Endothelial cell (in vitro differentiated cells): ENCODE results near the gene TBC1D1. TPM values are rescaled to one million over a fixed set of nuclear protein-coding genes. Genes with fewer than 3 reads are reported as not detected.

Experiments used
- DNase-seq: peaks from one replicate; pipeline ENCODE4 v3.0.0; 2021; ENCODE audit warnings: low spot score
- H3K27ac Mint-ChIP-seq: one replicate; pipeline ENCODE4 v1.8.0; 2021; ENCODE audit warnings: mixed read lengths, inconsistent platforms; ENCODE audit not compliant: unreplicated experiment
- H3K27me3 Mint-ChIP-seq: one replicate; pipeline ENCODE4 v1.8.0; 2021; ENCODE audit warnings: mild to moderate bottlenecking, moderate library complexity, mixed read lengths, inconsistent platforms; ENCODE audit not compliant: unreplicated experiment
- H3K36me3 Mint-ChIP-seq: one replicate; pipeline ENCODE4 v1.8.0; 2021; ENCODE audit warnings: mild to moderate bottlenecking, low read depth, mixed read lengths, inconsistent platforms; ENCODE audit not compliant: unreplicated experiment
- H3K4me1 Mint-ChIP-seq: one replicate; pipeline ENCODE4 v1.8.0; 2021; ENCODE audit warnings: mild to moderate bottlenecking, mixed read lengths, inconsistent platforms; ENCODE audit not compliant: unreplicated experiment
- H3K4me3 Mint-ChIP-seq: one replicate; pipeline ENCODE4 v1.8.0; 2021; ENCODE audit warnings: mild to moderate bottlenecking, mixed read lengths, inconsistent platforms; ENCODE audit not compliant: unreplicated experiment
- H3K9me3 Mint-ChIP-seq: one replicate; pipeline ENCODE4 v1.8.0; 2021; ENCODE audit warnings: mixed read lengths, inconsistent platforms; ENCODE audit not compliant: unreplicated experiment
- CTCF ChIP-seq: fragments of 200-600 bp; sonication (generic); IDR thresholded peaks from one replicate; pipeline ENCODE4 v1.5.0; 2021; ENCODE audit warnings: antibody characterized with exemption; ENCODE audit not compliant: unreplicated experiment
- total RNA-seq: library from RNA; stranded (reverse); fragmentation: NEBNext Ultra II Directional; extraction: Animal tissue kit (Norgen Biotek cat#: 25700); gene quantifications from one replicate; pipeline ENCODE4 v1.2.1, GENCODE V29; 2021; ENCODE audit not compliant: unreplicated experiment

The TBC1D1 gene
- total RNA-seq, 1 donor from 2014 or later: 139 TPM

- Mint-ChIP-seq H3K9me3 (no peaks in the 10 kb centered on the region), H3K27ac (no peak overlapping the region), H3K36me3 (peaks cover 3% of the 10 kb centered on the region), H3K27me3 (peaks cover 2% of the 10 kb centered on the region), H3K4me3 (no peak overlapping the region), H3K4me1 (no peaks in the 10 kb centered on the region)
- no peak for DNase-seq
- TF ChIP-seq CTCF: no peak
These were observed 297.3 kb downstream of the TBC1D1 start for GRCh38 chr4:38188136-38188535.

GRCh38 chr4:38188631-38189101 lies 297.8 kb downstream of the TBC1D1 start:
- Mint-ChIP-seq H3K27ac (no peak overlapping the region), H3K9me3 (no peaks in the 10 kb centered on the region), H3K4me1 (no peaks in the 10 kb centered on the region), H3K27me3 (peaks cover 2% of the 10 kb centered on the region), H3K4me3 (no peak overlapping the region), H3K36me3 (no peaks in the 10 kb centered on the region)
- DNase-seq: no peak
- TF ChIP-seq CTCF: no peak

Other genes starting within 250 kb of the TBC1D1 start
- 36.6 TPM for gene RELL1, start 204.7 kb upstream of the TBC1D1 start, total RNA-seq
- 16.6 TPM for gene PGM2, start 64.4 kb upstream of the TBC1D1 start, total RNA-seq
- gene PTTG2, start 69.3 kb downstream of the TBC1D1 start, total RNA-seq: not detected